Spleen (tissue), 7 donors: ENCODE data around the gene EFCAB12.

ENCODE experiments used
- POLR2A ChIP-seq, 3 donors: fragments of 450-650 bp; IDR thresholded peaks; one replicate each; pipeline ENCODE4 v1.5.1; 2017; ENCODE audit warnings: antibody characterized with exemption in 3 of 3, mild to moderate bottlenecking in 1 of 3
- TF ChIP-seq, protein P1 (sequence below), 11 experiments: fragments of 200-600 bp in 7 of 11; fragments of 450-650 bp in 4 of 11; sonication (generic) in 4 of 11; IDR thresholded peaks in 8 of 11; conservative IDR thresholded peaks in 3 of 11; 1 replicate in 7 of 11; 2 replicates in 4 of 11; pipeline versions ENCODE4 v1.4.0 to v1.8.0; 2016 to 2021; ENCODE audit warnings: antibody characterized with exemption in 11 of 11, inconsistent platforms in 4 of 11, mild to moderate bottlenecking in 1 of 11
- donor health status: DM: no; HTN: no; CAD: no; lungs with moderate emphysema.
- donor health status: DM: no; HTN: no; CAD: no.
- donor health status: DM: no; HTN: no; CAD: no.

DNA sequence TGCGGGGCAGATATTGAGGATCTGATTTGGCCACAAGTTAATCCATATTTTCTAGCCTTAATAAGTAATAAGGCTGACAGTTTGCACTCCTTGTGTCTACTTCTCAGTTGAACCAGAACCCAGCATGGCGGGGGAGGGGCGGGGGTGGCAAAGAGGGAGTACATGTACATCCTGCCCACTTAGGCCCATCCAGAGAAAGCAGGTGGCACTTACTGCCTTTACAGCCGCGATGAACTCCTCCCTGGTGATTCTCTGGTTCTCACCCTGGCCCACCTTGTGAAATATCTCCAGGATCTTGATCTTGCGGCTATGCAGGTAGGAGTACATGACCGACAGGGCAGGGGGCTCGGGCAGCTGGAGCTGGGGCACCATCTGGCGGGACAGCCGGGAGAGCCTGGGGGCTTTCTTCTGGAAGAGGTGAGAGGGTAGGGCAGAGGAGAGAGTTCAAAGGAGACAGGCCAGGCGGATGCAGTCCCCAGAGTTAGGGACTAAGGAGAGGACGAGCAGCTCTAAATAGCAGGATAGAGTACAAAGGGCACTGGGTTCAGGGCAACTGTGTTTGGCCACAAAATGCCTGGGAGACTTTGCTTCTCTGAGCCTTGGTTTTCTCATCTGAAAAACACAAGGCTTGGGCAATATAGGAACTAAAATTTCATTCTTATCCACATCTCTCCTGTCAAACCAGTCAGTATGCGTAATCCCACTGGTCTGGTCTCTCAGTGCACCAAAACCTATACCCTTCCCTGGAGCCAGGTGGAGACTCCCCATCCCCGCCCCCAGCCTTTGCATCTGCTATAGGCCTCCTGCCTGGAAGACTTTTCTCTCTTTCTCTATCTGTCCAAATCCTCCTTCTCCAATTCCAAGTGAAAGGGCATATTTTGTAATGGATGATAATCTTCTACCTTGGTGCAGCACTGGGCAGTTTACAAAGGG is 10.1 kb downstream of the EFCAB12 start:
- TF ChIP-seq, protein P1, sequence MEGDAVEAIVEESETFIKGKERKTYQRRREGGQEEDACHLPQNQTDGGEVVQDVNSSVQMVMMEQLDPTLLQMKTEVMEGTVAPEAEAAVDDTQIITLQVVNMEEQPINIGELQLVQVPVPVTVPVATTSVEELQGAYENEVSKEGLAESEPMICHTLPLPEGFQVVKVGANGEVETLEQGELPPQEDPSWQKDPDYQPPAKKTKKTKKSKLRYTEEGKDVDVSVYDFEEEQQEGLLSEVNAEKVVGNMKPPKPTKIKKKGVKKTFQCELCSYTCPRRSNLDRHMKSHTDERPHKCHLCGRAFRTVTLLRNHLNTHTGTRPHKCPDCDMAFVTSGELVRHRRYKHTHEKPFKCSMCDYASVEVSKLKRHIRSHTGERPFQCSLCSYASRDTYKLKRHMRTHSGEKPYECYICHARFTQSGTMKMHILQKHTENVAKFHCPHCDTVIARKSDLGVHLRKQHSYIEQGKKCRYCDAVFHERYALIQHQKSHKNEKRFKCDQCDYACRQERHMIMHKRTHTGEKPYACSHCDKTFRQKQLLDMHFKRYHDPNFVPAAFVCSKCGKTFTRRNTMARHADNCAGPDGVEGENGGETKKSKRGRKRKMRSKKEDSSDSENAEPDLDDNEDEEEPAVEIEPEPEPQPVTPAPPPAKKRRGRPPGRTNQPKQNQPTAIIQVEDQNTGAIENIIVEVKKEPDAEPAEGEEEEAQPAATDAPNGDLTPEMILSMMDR (IDR thresholded peaks at IDR 0.05 in 8 of 11, conservative IDR thresholded peaks at IDR 0.05 in 3 of 11), result no peak
- TF ChIP-seq POLR2A (IDR thresholded peaks at IDR 0.05), result no peak
